Lower leg skin (tissue), 3 donors: Measurements from ENCODE around the gene OR9Q1.

Experiments used
- CTCF ChIP-seq, 3 donors: fragments of 450-650 bp; IDR thresholded peaks; one replicate each; pipeline ENCODE4 v1.5.1; 2016; ENCODE audit warnings: antibody characterized with exemption in 3 of 3, mild to moderate bottlenecking in 3 of 3, moderate library complexity in 2 of 3
- POLR2A ChIP-seq, 2 donors: fragments of 450-650 bp; IDR thresholded peaks; one replicate each; pipeline ENCODE4 v1.6.1; 2016 to 2017; ENCODE audit warnings: antibody characterized with exemption in 2 of 2, mild to moderate bottlenecking in 1 of 2, moderate library complexity in 1 of 2

DNA sequence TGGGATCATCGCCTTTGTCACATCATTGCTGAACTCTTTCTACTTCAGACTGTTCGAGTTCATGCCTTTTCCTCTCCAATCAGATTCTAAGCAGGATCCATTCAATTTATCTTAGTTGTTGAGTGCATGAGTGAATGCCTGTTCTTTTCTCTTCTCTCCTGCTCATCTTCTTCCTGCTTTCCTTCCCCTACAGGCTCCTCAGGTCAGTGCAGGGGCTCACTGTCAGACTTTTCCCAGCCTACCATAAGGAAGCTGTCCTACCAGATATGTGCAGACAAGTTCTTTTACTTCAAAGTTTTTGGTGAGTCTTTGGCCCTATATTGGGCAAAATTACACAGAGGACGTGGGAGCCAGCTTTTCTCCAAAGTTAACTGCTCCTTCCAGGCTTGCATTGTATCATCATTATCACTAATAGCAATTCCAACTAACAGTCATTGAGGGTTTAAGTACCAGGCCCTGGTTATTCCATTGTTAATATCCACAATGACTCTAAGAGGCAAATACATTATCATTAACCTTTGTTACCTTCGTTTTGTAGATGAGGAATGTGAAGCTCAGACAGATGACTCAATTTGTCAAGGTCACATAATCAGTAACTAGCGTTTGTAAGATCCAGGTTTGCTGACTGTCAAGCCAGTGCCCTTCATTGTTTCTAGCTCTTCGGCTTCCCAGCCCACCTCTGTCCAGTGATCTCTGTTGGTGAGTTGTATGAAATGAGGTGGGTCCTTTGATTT lies 37.4 kb downstream of the OR9Q1 start:
- TF ChIP-seq CTCF (IDR thresholded peaks at IDR 0.05) (no peak), POLR2A (IDR thresholded peaks at IDR 0.05) (no peak)
